ENCODE results near the gene ORC6. TPM values are rescaled to one million over a fixed set of nuclear protein-coding genes. Genes with fewer than 3 reads are reported as not detected.

ORC6 gene
- total and polyA plus RNA-seq, 2 donors (not counting 1 experiment from before 2014, with no cell fraction given) = 4.7 to 4.8 TPM

DNA sequence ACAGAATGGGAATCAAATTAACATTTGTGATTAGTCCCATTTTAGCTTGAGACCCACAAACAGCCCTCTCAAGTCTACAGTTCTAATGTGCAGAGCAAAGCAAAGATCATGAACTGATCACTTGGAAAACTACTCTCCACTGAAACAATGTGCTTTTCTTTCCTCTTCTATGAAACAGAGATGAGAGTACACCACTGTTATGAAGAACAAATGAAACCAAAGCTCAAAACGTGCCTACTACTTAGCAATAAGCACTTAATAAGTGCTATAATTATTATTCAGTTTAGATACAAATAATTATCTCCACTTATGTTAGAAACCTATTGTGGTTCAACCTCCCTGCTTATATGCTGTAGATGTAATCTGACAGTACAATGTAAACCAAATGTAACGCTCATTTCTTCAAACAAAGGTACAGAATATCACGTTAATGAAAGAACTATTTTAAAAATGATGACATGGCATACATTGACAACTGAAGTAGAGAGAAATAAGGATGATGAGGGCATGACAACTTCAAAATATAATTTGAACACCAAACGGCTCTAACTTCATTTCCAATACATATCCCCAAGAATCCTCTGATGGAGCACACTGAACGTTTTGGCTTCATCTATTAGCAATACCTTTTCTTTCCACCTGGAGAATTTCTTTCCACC, 2.5 kb upstream of the ORC6 start:
- peak overlapping the region in 1 of 2 donors; percentile 95 for H3K27ac ChIP-seq (ENCODE audit: low read length in 2 of 2)
- H2AFZ ChIP-seq (ENCODE audit: insufficient read depth, low read depth, low read length, poor library complexity, severe bottlenecking) = no peak overlapping the region
- H3K9me3 Mint-ChIP-seq (ENCODE audit: insufficient read depth) = no peaks in the 10 kb centered on the region
- no peaks in the 10 kb centered on the region for H3K9me3 ChIP-seq (ENCODE audit: control extremely low read depth in 1 of 3, control insufficient read depth in 2 of 3, insufficient read depth in 1 of 3, low read length in 2 of 3)
- H3K4me1 Mint-ChIP-seq = peaks cover 46% of the 10 kb centered on the region
- 75% methylated on average over 1 of the region's 5 CpGs for WGBS (ENCODE audit: insufficient coverage)
- no peak overlapping the region for H3K4me3 ChIP-seq (ENCODE audit: control extremely low read depth in 1 of 5, extremely low read depth in 1 of 5, insufficient read depth in 1 of 5, low read depth in 2 of 5, low read length in 4 of 5)
- DNase-seq = no peak
- no peak for ATAC-seq (ENCODE audit: low read depth)
- H3K4me3 Mint-ChIP-seq = peak overlapping the region; percentile 44
- peak overlapping the region; percentile 95 for H3K4me2 ChIP-seq (replicated peaks; ENCODE audit: low read depth, low read length, poor library complexity, severe bottlenecking)
- CTCF ChIA-PET = interaction anchor here (0.6 to 1.5 kb wide), 5 partner anchors 11 to 265 kb away, joined by 3 to 13 read pairs (median 3); no protein-coding TSS in a partner anchor
- no peaks in the 10 kb centered on the region for H3K27me3 ChIP-seq (replicated peaks in 1 of 4; ENCODE audit: control extremely low read depth in 1 of 4, control insufficient read depth in 3 of 4, insufficient read depth in 4 of 4, low read length in 3 of 4)
- no peaks in the 10 kb centered on the region for H3K27me3 Mint-ChIP-seq
- no peak for TF ChIP-seq EZH2 (IDR thresholded peaks at IDR 0.05; ENCODE audit: borderline replicate concordance, insufficient read depth, low read depth, low read length, poor library complexity, severe bottlenecking)
- no peak for TF ChIP-seq CTCF (IDR thresholded peaks at IDR 0.05)
- peaks cover 59% of the 10 kb centered on the region for H3K79me2 ChIP-seq (ENCODE audit: control insufficient read depth, insufficient read depth, low read length)
- intact Hi-C loops (cut with micrococcal nuclease) = loop anchor here (5.0 kb wide), 2 partner anchors 230 to 1555 kb away; partner anchors contain the start of gene LONP2
- H3K27ac Mint-ChIP-seq = peak overlapping the region; percentile 8
- H3K9ac ChIP-seq (ENCODE audit: low read length) = no peak overlapping the region
- peaks cover 29% of the 10 kb centered on the region for H4K20me1 ChIP-seq (ENCODE audit: control insufficient read depth, insufficient read depth, low read length, poor library complexity, severe bottlenecking)
- H3K36me3 ChIP-seq (replicated peaks in 1 of 2; ENCODE audit: control extremely low read depth in 1 of 2, control insufficient read depth in 1 of 2, extremely low read depth in 1 of 2, insufficient read depth in 2 of 2, low read length in 1 of 2) = peaks cover 4 to 7% of the 10 kb centered on the region in 2 experiments
- peaks cover 33 to 37% of the 10 kb centered on the region in 2 donors for H3K4me1 ChIP-seq (ENCODE audit: control insufficient read depth in 2 of 2, insufficient read depth in 2 of 2, low read length in 2 of 2)
- POLR2A ChIA-PET = no interaction called here

DNA sequence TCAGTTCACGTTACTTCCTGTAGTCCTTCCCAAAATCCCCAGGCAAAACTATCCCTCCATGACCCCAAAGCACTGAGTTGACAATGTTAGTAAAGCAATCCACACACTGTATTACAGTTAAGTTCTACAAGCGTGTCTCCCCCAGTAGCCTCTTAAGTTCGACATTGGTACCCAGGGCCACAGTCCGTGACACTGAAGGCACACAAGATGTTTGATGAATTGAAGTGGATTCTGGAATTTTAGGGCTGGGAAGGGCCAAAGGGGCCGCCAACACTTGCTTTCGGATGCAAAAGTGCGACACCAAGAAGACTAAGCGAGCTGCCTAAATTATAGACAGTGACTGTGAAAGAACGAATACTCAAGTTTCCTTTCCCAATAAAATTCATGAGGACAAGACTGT, 2.0 kb upstream of the ORC6 start:
- no peak for TF ChIP-seq CTCF (IDR thresholded peaks at IDR 0.05)
- TF ChIP-seq EZH2 (IDR thresholded peaks at IDR 0.05; ENCODE audit: borderline replicate concordance, insufficient read depth, low read depth, low read length, poor library complexity, severe bottlenecking) = no peak
- Histone ChIP-seq H3K9ac (ENCODE audit: low read length) (peak overlapping the region; percentile 97), H3K27ac (ENCODE audit: low read length in 2 of 2) (peak overlapping the region in 1 of 2 donors; percentile 95), H4K20me1 (ENCODE audit: control insufficient read depth, insufficient read depth, low read length, poor library complexity, severe bottlenecking) (peaks cover 29% of the 10 kb centered on the region), H3K79me2 (ENCODE audit: control insufficient read depth, insufficient read depth, low read length) (peaks cover 59% of the 10 kb centered on the region), H3K9me3 (ENCODE audit: control extremely low read depth in 1 of 3, control insufficient read depth in 2 of 3, insufficient read depth in 1 of 3, low read length in 2 of 3) (no peaks in the 10 kb centered on the region), H3K27me3 (replicated peaks in 1 of 4; ENCODE audit: control extremely low read depth in 1 of 4, control insufficient read depth in 3 of 4, insufficient read depth in 4 of 4, low read length in 3 of 4) (no peaks in the 10 kb centered on the region), H3K36me3 (replicated peaks in 1 of 2; ENCODE audit: control extremely low read depth in 1 of 2, control insufficient read depth in 1 of 2, extremely low read depth in 1 of 2, insufficient read depth in 2 of 2, low read length in 1 of 2) (peaks cover 2 to 5% of the 10 kb centered on the region in 2 experiments), H3K4me2 (replicated peaks; ENCODE audit: low read depth, low read length, poor library complexity, severe bottlenecking) (peak overlapping the region; percentile 95), H3K4me1 (ENCODE audit: control insufficient read depth in 2 of 2, insufficient read depth in 2 of 2, low read length in 2 of 2) (peaks cover 37 to 42% of the 10 kb centered on the region in 2 donors), H3K4me3 (ENCODE audit: control extremely low read depth in 1 of 5, extremely low read depth in 1 of 5, insufficient read depth in 1 of 5, low read depth in 2 of 5, low read length in 4 of 5) (peak overlapping the region in 2 of 5 experiments; percentile 98), H2AFZ (ENCODE audit: insufficient read depth, low read depth, low read length, poor library complexity, severe bottlenecking) (no peak overlapping the region)
- H3K27ac Mint-ChIP-seq = peak overlapping the region; percentile 8
- H3K4me1 Mint-ChIP-seq = peaks cover 42% of the 10 kb centered on the region
- CTCF ChIA-PET = interaction anchor here (0.9 to 1.5 kb wide), 3 partner anchors 12 to 114 kb away, joined by 3 to 13 read pairs (median 5); no protein-coding TSS in a partner anchor
- no peaks in the 10 kb centered on the region for H3K27me3 Mint-ChIP-seq
- H3K9me3 Mint-ChIP-seq (ENCODE audit: insufficient read depth) = no peaks in the 10 kb centered on the region
- DNase-seq (peak; percentile 9), ATAC-seq (ENCODE audit: low read depth) (no peak)
- no peak overlapping the region for H3K4me3 Mint-ChIP-seq
- POLR2A ChIA-PET = no interaction called here
- intact Hi-C loops (cut with micrococcal nuclease) = loop anchor here (5.0 kb wide), 2 partner anchors 230 to 1555 kb away; partner anchors contain the start of gene LONP2
- 95% methylated on average over 6 of the region's 9 CpGs for WGBS (ENCODE audit: insufficient coverage)

Data from B cell (primary cell).